ENCODE results near the gene DGKD.
A peak's percentile ranks its signal among the peaks of the same experiment; 100 is the strongest.

Gene DGKD

GRCh38 chr2:233411162-233411561 is 56.9 kb downstream of the DGKD start:
- DNase-seq (ENCODE audit: low read depth in 2 of 3, low spot score in 2 of 3) = no peak

DNA sequence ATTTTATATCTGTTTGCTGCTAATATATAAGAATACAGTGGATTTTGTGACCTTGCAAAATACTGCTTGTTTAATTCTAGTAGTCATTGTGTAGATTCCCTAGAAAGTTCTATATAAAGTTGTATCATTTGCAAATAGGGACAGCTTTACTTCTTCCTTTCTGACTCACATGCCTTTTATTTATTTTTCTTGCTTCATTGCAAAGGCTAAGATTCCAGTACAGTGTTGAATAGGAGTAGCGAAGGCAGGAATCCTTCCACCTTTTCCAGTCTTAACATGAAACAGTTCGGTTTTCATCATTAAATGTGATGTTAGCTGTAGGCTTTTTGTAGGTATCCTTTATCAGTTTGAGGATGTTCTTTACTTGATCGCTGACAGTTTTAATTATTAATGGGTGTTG is 58.1 kb downstream of the DGKD start:
- no peak for DNase-seq (ENCODE audit: low read depth in 2 of 3, low spot score in 2 of 3)

- no peak for DNase-seq (ENCODE audit: low read depth in 2 of 3, low spot score in 2 of 3)
These were observed 58.8 kb downstream of the DGKD start for GRCh38 chr2:233413046-233413445.

DNA sequence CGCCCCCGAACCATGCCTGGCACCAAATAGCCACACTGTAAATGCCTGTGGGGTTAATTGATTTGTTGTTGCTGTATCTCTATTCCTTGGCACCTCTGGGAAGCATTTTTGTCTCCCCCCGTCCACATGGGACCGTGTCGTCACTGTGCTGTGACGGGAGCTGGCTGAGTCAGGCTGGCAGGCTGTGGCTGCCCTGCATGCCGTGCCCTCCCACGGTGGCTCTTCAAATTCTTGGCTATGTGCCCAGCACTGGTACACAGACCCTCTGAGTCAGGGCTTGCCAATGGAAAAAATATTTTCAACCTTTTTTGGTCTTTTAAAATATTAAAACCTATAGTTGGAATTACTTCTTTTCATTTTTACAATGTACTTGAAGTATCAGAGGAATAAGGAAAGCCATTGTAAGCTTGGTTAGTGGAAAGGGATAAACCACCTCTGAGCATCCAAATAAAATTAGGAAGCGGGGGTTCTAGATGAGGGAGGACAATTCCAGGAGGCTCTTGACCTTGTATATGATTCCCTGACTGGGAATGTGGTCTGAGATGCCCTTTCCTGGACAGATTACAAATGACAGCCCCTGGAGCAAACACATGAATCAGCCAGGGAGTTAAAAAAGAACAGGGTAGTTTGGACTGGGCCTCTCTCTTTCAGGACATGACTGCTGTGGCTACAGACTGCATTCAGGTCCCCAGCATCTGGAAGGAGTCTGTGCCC is 59.4 kb downstream of the DGKD start:
- no peak for DNase-seq (ENCODE audit: low read depth in 2 of 3, low spot score in 2 of 3)

DNA sequence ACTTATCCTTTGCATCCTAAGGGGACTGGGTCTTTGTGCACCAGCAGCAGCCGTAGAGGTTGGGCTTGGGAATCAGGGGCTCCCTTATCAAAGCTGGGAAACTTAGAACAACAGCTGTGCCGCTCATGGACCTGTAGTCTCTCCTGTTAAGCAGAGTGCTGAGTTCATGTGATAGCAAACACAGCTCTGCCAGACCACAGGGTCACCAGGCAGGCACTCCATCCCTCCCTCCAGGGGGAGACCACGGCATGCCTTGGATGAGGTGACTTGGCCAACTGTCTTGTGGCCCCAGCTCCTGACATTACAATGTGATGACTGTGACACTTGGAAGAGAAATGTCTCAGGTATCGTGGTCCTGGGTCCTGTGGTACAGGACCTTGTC is 60.0 kb downstream of the DGKD start:
- no peak for DNase-seq (ENCODE audit: low read depth in 2 of 3, low spot score in 2 of 3)

DNA sequence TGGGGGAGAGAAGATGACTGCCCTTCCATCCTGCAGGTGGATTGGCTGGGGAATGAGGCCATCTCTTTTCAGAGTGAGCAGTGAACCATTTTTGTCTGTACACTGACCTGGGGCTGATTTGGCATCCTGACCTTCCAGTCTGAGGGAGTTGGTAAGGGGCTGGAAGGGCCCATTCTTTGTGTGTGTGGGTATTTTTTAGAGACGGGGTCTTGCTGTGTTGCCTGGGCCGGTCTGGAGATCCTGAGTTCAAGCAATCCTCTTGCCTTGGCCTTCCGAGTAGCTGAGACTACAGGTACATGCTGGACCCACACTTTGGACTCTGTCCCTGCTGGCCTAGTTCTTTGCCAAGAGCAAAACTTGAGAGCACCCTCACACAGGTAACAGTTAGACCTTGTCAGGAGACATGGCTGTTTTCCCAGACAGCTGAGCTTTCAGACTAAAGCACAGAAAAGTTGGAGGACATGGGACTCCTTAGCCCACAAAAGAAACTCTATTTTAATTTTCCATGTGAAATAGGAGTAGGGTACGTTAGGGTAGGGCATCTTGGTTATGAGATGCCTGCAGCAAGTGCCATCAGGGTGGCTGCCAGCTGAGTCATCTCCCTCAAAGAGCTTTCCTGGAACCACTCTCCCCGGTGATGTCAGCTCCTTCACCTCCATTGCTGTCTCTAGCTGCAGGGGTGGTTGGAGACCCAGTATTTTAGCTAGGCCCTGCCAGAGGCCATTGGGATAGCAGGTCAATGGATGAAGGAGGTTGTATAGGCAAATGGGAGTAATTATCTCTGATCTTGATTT is 60.7 kb downstream of the DGKD start:
- DNase-seq (ENCODE audit: low read depth in 2 of 3, low spot score in 2 of 3) = no peak

GRCh38 chr2:233416199-233416598 is 61.9 kb downstream of the DGKD start:
- no peak for DNase-seq (ENCODE audit: low read depth in 2 of 3, low spot score in 2 of 3)

- no peak for DNase-seq (ENCODE audit: low read depth in 2 of 3, low spot score in 2 of 3)
These were observed 62.4 kb downstream of the DGKD start for GRCh38 chr2:233416706-233417105.

GRCh38 chr2:233417282-233417681 is 63.0 kb downstream of the DGKD start:
- DNase-seq (ENCODE audit: low read depth in 2 of 3, low spot score in 2 of 3) = no peak

DNA sequence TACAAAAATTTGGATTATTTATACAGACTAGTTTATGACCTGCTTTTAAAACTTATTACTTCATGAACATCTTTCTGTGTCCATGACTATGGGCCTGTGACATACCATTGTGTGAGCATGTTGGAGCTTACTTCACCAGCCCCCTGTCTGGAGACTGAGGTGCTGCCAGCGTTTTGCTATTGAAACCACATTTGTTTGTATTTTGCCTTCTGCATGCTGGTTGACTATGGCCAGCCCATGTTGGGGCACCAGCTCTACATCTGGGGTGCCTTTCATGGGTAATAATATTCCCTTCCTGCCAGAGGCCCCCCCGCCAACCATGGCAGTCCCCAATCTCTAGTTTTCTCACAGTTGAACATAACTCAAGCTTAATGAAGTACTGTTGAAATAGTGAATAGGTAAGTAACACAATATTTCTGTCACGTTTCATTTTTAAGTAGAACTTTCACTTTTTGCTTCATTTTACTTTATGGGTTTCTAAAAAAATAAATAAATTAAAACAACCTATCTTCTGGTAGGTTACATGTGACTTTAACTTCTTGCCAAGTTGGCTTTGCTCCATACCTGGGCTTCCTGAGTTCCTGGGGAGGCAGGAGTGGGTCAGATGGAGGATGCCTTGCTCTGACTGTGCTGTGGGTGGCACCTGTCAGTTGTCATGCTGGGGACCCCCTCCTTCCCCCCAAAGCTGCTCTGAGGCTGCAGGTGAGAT is 63.9 kb downstream of the DGKD start:
- DNase-seq (ENCODE audit: low read depth in 2 of 3, low spot score in 2 of 3) = no peak

- DNase-seq (ENCODE audit: low read depth in 2 of 3, low spot score in 2 of 3) = peak in 1 of 3 experiments; percentile 24
These were observed 64.7 kb downstream of the DGKD start for GRCh38 chr2:233418761-233419546.

DNA sequence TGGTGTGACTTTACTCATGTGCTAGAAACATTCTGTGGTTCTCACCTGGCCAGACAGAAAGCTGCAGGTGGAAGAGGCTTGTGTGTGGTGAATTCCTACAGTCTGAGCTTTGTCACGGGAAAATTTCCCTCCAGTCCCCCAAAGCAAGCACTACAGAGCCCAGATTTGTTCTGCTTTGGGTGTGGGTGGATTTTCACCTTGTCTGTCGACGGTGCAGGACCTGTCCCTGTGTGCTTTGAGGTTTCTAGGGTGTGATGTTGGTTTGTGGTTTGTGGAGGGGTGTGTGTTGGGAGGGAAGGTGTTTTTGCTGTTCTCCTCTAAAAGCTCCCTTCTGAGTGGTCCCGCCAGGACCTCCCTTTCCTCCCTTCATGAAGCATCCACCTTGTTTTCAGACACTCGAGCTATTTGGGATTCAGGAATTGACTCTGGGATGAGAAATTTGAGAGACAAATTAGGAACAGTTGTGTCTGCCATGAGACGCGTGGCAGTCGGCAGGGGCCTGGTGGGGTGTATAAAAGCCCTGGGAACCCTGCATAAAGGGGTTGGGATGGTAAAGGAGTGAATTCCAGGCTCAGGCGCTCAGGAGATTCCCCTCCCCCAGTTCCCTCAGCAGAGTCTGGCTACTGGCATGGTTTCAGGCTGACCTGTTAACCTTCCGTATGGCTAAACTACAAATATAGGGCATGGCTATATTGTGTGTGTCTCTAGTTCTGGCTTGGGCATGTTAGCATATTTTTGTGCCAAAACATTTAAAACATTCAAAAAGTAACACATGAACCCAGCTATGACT is 65.5 kb downstream of the DGKD start:
- DNase-seq (ENCODE audit: low read depth in 2 of 3, low spot score in 2 of 3) = no peak

DNA sequence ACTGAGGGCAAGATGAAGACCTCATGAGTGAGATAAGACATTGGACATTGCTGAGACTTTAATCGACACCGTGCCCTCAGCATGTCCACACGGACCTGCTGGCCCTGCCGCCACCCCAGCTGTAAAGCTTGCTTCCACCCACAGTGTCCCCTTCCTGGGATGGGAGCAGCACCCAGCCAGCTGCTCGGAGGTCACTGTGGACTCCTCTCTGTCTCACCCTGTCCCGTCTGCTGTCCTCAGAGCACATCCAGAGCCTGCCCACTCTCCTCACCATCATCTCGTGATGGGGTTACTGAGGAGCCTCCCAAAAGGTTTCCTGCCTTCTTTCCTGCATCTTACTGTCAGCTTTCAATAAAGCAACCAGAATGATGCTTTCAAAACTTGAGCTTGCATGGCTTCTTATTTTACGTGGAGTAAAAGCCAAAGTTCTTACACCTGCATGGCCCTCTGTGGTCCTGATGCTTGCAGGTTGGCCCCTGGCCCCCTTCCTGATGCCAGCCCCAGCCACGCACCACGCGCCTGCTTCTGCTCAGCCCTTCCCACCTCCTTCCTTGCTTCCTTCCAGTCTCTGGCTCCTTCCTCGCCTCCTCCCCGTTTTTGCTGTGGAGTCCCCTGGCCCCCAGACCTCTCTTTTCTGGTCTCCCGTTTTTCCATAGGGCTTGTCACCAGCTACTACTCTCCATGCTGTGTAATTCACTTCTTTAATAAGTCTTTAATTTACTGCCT is 67.0 kb downstream of the DGKD start:
- no peak for DNase-seq (ENCODE audit: low read depth in 2 of 3, low spot score in 2 of 3)

GRCh38 chr2:233422050-233422639 is 67.9 kb downstream of the DGKD start:
- no peak for DNase-seq (ENCODE audit: low read depth in 2 of 3, low spot score in 2 of 3)

GRCh38 chr2:233422649-233423551 is 68.6 kb downstream of the DGKD start:
- DNase-seq (ENCODE audit: low read depth in 2 of 3, low spot score in 2 of 3) = no peak

DNA sequence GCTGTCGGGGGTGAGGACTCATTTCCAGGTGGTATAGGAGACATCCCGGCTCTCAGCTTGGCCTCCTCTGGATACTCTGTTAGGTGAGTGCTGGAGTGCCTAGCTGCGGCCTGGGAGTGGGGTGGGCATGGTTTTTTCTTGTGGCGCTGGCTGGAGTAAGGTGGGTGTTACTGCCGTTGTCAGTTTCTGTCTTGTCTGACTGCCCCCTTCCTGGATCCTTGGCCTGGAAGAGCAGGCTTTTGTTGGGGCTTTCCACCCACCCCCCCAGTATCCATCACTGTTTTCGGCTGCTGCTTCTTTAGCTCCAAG is 69.2 kb downstream of the DGKD start:
- DNase-seq (ENCODE audit: low read depth in 2 of 3, low spot score in 2 of 3) = no peak

- no peak for DNase-seq (ENCODE audit: low read depth in 2 of 3, low spot score in 2 of 3)
These were observed 70.1 kb downstream of the DGKD start for GRCh38 chr2:233424154-233424951.

All from activated CD8-positive, alpha-beta memory T cell treated with anti-CD3 and anti-CD28 coated beads for 48 hours (primary cell).